GM12878 (cell line): Measurements from ENCODE around the gene TAC3.

Experiments
- BRCA1 ChIP-seq: IDR thresholded peaks from 2 replicates; pipeline ENCODE4 v1.6.1; 2011; ENCODE audit warnings: low read depth, low read length, improper control_type of control experiment
- FOXM1 ChIP-seq: IDR thresholded peaks from 2 replicates; pipeline ENCODE4 v1.6.1; 2012; ENCODE audit warnings: low read depth, mild to moderate bottlenecking, inconsistent platforms, low read length, moderate library complexity
- JUND ChIP-seq: IDR thresholded peaks from 2 replicates; pipeline ENCODE4 v1.6.1; 2012; ENCODE audit warnings: low read depth, mild to moderate bottlenecking, low read length, improper control_type of control experiment, moderate library complexity
- NKRF ChIP-seq: fragments of 450-650 bp; conservative IDR thresholded peaks from 2 replicates; pipeline ENCODE4 v1.6.1; 2017; ENCODE audit warnings: mild to moderate bottlenecking, moderate library complexity
- ZNF384 ChIP-seq: IDR thresholded peaks from 2 replicates; pipeline ENCODE4 v1.6.1; 2012; ENCODE audit warnings: low read depth, mild to moderate bottlenecking, low read length, improper control_type of control experiment, borderline replicate concordance
- TF ChIP-seq, protein P1 (sequence below), 3 experiments: IDR thresholded peaks in 2 of 3; conservative IDR thresholded peaks in 1 of 3; 2 replicates each; pipeline ENCODE4 v1.5.1; 2011; ENCODE audit warnings: low read depth in 3 of 3, low read length in 3 of 3, mild to moderate bottlenecking in 3 of 3, control low read depth in 2 of 3, moderate library complexity in 2 of 3, inconsistent platforms in 1 of 3, mixed read lengths in 1 of 3; ENCODE audit not compliant: control insufficient read depth in 2 of 3, insufficient read depth in 1 of 3; ENCODE audit errors: extremely low read depth in 1 of 3

DNA sequence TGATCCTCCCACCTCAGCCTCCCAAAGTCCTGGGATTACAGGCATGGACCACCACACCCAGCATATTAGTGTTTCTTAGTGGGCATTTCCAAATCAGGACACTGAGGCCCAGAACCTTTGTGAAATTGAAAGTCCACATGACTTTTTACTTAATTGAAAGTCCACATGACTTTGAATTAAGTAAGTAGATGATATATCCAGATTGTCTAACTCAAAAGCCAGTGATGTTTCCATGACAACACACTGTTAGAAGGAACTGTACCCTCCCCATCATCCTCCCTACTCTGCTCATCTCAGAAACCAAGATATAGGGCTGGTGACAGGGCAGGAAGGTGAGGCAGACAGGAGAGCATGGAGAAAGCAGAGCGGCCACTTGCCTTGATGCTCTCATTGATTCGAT lies 26.4 kb upstream of the TAC3 start:
- TF ChIP-seq NKRF = no peak
- TF ChIP-seq BRCA1 = no peak
- no peak for TF ChIP-seq FOXM1
- no peak for TF ChIP-seq JUND
- TF ChIP-seq ZNF384 = no peak
- TF ChIP-seq, protein P1, sequence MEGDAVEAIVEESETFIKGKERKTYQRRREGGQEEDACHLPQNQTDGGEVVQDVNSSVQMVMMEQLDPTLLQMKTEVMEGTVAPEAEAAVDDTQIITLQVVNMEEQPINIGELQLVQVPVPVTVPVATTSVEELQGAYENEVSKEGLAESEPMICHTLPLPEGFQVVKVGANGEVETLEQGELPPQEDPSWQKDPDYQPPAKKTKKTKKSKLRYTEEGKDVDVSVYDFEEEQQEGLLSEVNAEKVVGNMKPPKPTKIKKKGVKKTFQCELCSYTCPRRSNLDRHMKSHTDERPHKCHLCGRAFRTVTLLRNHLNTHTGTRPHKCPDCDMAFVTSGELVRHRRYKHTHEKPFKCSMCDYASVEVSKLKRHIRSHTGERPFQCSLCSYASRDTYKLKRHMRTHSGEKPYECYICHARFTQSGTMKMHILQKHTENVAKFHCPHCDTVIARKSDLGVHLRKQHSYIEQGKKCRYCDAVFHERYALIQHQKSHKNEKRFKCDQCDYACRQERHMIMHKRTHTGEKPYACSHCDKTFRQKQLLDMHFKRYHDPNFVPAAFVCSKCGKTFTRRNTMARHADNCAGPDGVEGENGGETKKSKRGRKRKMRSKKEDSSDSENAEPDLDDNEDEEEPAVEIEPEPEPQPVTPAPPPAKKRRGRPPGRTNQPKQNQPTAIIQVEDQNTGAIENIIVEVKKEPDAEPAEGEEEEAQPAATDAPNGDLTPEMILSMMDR (IDR thresholded peaks at IDR 0.05 in 2 of 3, conservative IDR thresholded peaks at IDR 0.05 in 1 of 3; ENCODE audit: control insufficient read depth in 2 of 3, extremely low read depth in 1 of 3, insufficient read depth in 1 of 3, low read depth in 3 of 3, low read length in 3 of 3) = no peak
